Tibial artery (tissue), 4 donors: ENCODE data around the gene HCST.

Experiments
- DNase-seq, 2 donors: peaks; one replicate each; pipeline ENCODE4 v3.0.0-alpha.2; 2019
- H3K27ac ChIP-seq, 2 donors: fragments of 200-600 bp; sonication (generic) in 1 of 2; 1 replicate in 1 of 2; 2 replicates in 1 of 2; pipeline ENCODE4 v1.5.1; 2018 to 2019; ENCODE audit warnings: mild to moderate bottlenecking in 1 of 2
- H3K27me3 ChIP-seq, 2 donors: fragments of 200-600 bp; sonication (generic) in 1 of 2; one replicate each; pipeline versions ENCODE4 v1.5.1 to v1.6.0; 2016 to 2019
- H3K36me3 ChIP-seq, 3 donors: fragments of 200-600 bp; sonication (generic) in 2 of 3; one replicate each; pipeline ENCODE4 v1.5.1; 2016 to 2019; ENCODE audit warnings: mild to moderate bottlenecking in 2 of 3
- H3K4me1 ChIP-seq, 4 donors: fragments of 200-600 bp; sonication (generic) in 2 of 4; 1 replicate in 3 of 4; 2 replicates in 1 of 4; pipeline ENCODE4 v1.5.1; 2016 to 2019
- H3K4me3 ChIP-seq, 2 donors: fragments of 200-600 bp; sonication (generic) in 1 of 2; 1 replicate in 1 of 2; 2 replicates in 1 of 2; pipeline ENCODE4 v1.5.1; 2018 to 2019; ENCODE audit warnings: mild to moderate bottlenecking in 2 of 2
- H3K9me3 ChIP-seq, 3 donors: fragments of 200-600 bp; sonication (generic) in 1 of 3; one replicate each; pipeline ENCODE4 v1.5.1; 2016 to 2019
- CTCF ChIP-seq, 2 experiments: fragments of 200-600 bp in 1 of 2; fragments of 450-650 bp in 1 of 2; IDR thresholded peaks; one replicate each; pipeline ENCODE4 v1.5.1; 2017 to 2019; ENCODE audit warnings: antibody characterized with exemption in 2 of 2, mild to moderate bottlenecking in 1 of 2, moderate library complexity in 1 of 2
- intact Hi-C: fragments of 100-400 bp; cut with DNase I; formaldehyde crosslinking; loops from one replicate; pipeline ENCODE4 v1.15.0; 2023; ENCODE audit warnings: low total_unique reads

Gene HCST

DNA sequence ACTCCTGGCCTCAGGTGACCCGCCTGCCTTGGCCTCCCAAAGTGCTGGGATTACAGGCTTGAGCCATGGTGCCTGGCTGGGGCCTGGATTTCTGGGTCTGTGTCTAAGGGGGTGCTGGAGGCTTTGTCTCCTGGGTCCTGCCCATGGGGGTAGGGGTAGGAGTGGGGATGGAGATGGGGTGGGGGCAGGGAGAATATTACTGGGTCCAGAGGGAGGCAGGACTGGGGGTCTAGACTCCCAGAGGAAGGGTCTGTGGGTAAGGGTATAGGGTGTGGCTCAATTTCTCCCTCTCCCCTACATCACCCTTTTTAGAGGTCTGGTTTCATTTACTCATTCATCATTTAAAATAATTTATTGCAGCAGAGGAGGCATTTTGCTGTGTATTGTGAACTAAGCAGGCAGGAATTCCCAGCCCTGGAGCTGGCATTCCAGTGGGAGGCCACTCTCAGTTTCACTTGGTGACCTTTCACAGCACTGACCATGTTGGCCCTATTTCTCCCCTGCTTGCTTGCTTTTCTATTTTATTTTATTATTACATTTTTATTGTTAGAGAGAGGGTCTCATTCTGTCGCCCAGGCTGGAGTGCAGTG lies 1.2 kb upstream of the HCST start:
- Histone ChIP-seq H3K4me1 (peaks cover 0 to 27% (median 13%) of the 10 kb centered on the region in 4 donors), H3K27ac (peak overlapping the region in 1 of 2 donors; percentile 72), H3K27me3 (no peaks in the 10 kb centered on the region), H3K9me3 (no peaks in the 10 kb centered on the region), H3K4me3 (peak overlapping the region; percentile 60 to 85), H3K36me3 (peaks cover 0 to 10% (median 8%) of the 10 kb centered on the region in 3 donors)
- no peak for DNase-seq
- no peak for TF ChIP-seq CTCF (IDR thresholded peaks at IDR 0.05)
- intact Hi-C loops: no loop called here

DNA sequence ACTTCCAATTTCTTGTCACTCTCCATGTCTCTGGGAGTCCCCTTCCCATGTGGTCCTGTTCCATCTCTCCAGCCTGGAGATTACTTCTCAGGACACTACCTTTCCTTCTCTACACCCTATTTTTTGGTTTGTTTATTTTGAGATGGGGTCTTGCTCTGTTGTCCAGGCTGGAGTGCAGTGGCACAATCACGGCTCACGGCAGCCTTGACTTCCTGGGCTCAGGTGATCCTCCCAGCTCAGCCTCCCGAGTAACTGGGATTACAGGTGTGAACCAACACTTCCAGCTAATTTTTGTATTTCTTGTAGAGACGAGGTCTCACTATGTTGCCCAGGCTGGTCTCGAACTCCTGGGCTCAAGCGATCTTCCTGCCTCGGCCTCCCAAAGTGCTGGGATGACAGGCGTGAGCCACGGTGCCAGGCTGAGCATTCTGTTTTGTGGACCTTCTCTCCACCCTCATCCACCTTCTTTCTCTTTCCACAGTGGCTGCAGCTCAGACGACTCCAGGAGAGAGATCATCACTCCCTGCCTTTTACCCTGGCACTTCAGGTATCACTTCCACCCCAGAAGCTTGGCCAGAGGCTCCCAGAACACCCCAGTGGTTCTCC lies 644 bp downstream of the HCST start:
- Histone ChIP-seq H3K9me3 (no peaks in the 10 kb centered on the region), H3K4me1 (peaks cover 0 to 20% (median 11%) of the 10 kb centered on the region in 4 donors), H3K36me3 (no peaks in the 10 kb centered on the region), H3K27me3 (no peaks in the 10 kb centered on the region), H3K27ac (no peak overlapping the region), H3K4me3 (peak overlapping the region in 1 of 2 donors; percentile 15)
- no peak for DNase-seq
- no peak for TF ChIP-seq CTCF (IDR thresholded peaks at IDR 0.05)
- intact Hi-C loops: no loop called here

GRCh38 chr19:35903550-35904179 lies 1.3 kb downstream of the HCST start:
- Histone ChIP-seq H3K4me1 (peaks cover 0 to 13% (median 4%) of the 10 kb centered on the region in 4 donors), H3K27ac (no peak overlapping the region), H3K27me3 (no peaks in the 10 kb centered on the region), H3K4me3 (no peak overlapping the region), H3K36me3 (no peaks in the 10 kb centered on the region), H3K9me3 (no peaks in the 10 kb centered on the region)
- intact Hi-C loops: no loop called here
- peak; percentile 78 to 86 for DNase-seq
- TF ChIP-seq CTCF (IDR thresholded peaks at IDR 0.05): no peak

DNA sequence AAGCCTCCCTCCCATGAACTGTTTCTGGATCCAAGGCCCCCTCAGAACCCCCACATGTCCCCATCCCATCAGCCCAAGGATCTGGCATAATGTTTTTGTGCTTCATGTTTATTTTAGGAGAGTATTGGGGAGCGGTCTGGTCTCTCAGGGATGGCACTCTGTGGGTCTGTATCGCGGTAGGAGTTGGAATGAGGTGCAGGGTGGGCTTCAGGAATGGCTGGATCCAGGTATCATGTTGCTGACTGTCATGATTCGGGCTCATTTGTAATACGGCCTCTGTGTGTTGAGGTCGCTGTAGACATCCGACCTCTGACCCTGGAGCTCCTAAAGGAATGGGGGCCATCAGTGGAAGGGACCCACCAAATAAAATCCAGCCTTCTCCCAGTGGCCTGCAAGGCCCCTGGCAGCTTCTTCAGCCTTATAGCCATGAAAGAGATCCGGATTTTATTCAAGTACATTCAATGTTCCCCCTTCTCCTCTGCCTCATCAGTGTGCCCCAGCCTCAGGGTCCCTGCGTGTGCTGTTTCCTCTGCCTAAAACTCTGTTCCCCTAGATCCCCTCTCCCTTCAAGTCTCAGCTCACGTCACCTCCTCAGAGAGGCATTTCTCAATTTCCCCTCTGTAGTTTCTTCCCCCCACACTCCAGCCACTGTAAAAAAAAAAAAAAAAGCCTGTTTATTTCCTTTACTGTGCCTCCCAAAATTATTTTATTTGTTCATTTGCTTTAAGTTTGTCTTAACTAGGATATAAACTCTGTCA lies 2.2 kb downstream of the HCST start:
- Histone ChIP-seq H3K4me3 (no peak overlapping the region), H3K36me3 (no peaks in the 10 kb centered on the region), H3K27me3 (peaks cover 0 to 3% of the 10 kb centered on the region in 2 donors), H3K4me1 (peaks cover 0 to 12% (median 3%) of the 10 kb centered on the region in 4 donors), H3K9me3 (no peaks in the 10 kb centered on the region), H3K27ac (no peak overlapping the region)
- intact Hi-C loops: no loop called here
- no peak for DNase-seq
- TF ChIP-seq CTCF (IDR thresholded peaks at IDR 0.05): no peak

DNA sequence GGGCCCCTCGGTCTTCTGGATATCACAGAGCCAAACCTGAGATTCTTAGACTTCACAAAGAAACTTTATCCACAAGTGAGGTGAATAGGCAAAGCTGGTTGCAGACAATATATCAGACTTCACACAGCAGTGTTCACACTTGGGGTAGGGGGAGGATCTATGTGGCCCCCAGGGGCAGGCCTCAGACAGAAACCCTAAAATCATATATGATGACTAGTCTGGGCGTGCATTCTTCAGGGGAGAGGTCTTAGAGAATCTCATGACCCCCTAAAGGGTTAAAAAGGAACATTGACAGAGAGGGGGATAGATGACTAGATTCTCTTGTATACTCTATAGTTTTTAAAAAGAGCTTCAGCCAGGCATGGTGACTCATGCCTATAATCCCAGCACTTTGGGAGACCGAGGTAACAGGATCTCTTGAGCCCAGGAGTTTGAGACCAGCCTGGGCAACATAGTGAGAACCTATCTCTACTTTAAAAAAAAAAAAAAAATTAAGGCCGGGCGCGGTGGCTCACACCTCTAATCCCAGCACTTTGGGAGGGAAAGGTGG lies 2.9 kb downstream of the HCST start:
- H3K36me3 ChIP-seq: no peaks in the 10 kb centered on the region
- no peak for TF ChIP-seq CTCF (IDR thresholded peaks at IDR 0.05)
- no peak for DNase-seq
- H3K9me3 ChIP-seq: no peaks in the 10 kb centered on the region
- intact Hi-C loops: no loop called here
- H3K27me3 ChIP-seq: peaks cover 0 to 6% of the 10 kb centered on the region in 2 donors
- no peak overlapping the region for H3K4me3 ChIP-seq
- H3K27ac ChIP-seq: no peak overlapping the region
- H3K4me1 ChIP-seq: peaks cover 0 to 9% (median 3%) of the 10 kb centered on the region in 4 donors
